Stimulated activated CD4-positive, alpha-beta T cell treated with anti-CD3 and anti-CD28 coated beads, Interleukin-1b, Interleukin-23, amount 100 ng/mL, for 48 hours (primary cell): ENCODE measurements around the gene DGCR2.
"Not testable (repeated sequence)": the region's sequence is repeated elsewhere in the genome, so short reads cannot be mapped to it uniquely, and the experiment has no call there.

Source experiments
- DNase-seq: peaks from one replicate; pipeline ENCODE4 v3.0.0-alpha.2; 2020

Gene DGCR2

GRCh38 chr22:19022755-19023154 lies 99.5 kb downstream of the DGCR2 start:
- DNase-seq, result no peak

- DNase-seq, result no peak
Measured at GRCh38 chr22:19019679-19020032, 102.6 kb downstream of the DGCR2 start.

GRCh38 chr22:19019029-19019678 lies 103.1 kb downstream of the DGCR2 start:
- DNase-seq, result no peak

- no peak for DNase-seq
Measured at GRCh38 chr22:19018256-19018655, 104.0 kb downstream of the DGCR2 start.

GRCh38 chr22:19016081-19016766 lies 106.0 kb downstream of the DGCR2 start:
- DNase-seq, result no peak

- DNase-seq, result no peak
Measured at GRCh38 chr22:19014886-19015285, 107.3 kb downstream of the DGCR2 start.

GRCh38 chr22:19013881-19014598 lies 108.2 kb downstream of the DGCR2 start:
- DNase-seq, result not testable (repeated sequence)

GRCh38 chr22:19013411-19013810 lies 108.8 kb downstream of the DGCR2 start:
- DNase-seq, result not testable (repeated sequence)

GRCh38 chr22:19012308-19012986 lies 109.8 kb downstream of the DGCR2 start:
- DNase-seq, result no peak

- DNase-seq, result not testable (repeated sequence)
Measured at GRCh38 chr22:19011611-19012010, 110.6 kb downstream of the DGCR2 start.

GRCh38 chr22:19011075-19011474 lies 111.1 kb downstream of the DGCR2 start:
- no peak for DNase-seq

GRCh38 chr22:19005905-19006304 lies 116.3 kb downstream of the DGCR2 start:
- no peak for DNase-seq

GRCh38 chr22:19004471-19004870 lies 117.7 kb downstream of the DGCR2 start:
- DNase-seq, result no peak

- no peak for DNase-seq
Measured at GRCh38 chr22:19003508-19003907, 118.7 kb downstream of the DGCR2 start.

- DNase-seq, result no peak
Measured at GRCh38 chr22:19002684-19003038, 119.6 kb downstream of the DGCR2 start.

GRCh38 chr22:19001204-19001603 lies 121.0 kb downstream of the DGCR2 start:
- DNase-seq, result no peak

- not testable (repeated sequence) for DNase-seq
Measured at GRCh38 chr22:19000106-19000505, 122.1 kb downstream of the DGCR2 start.

GRCh38 chr22:18999416-18999815 lies 122.8 kb downstream of the DGCR2 start:
- no peak for DNase-seq

- DNase-seq, result peak; percentile 34
Measured at GRCh38 chr22:18999008-18999407, 123.2 kb downstream of the DGCR2 start.

- DNase-seq, result no peak
Measured at GRCh38 chr22:18997925-18998315, 124.3 kb downstream of the DGCR2 start.

GRCh38 chr22:18997306-18997924 lies 124.8 kb downstream of the DGCR2 start:
- no peak for DNase-seq

- DNase-seq, result no peak
Measured at GRCh38 chr22:18996376-18996900, 125.8 kb downstream of the DGCR2 start.

GRCh38 chr22:18995327-18995711 lies 126.9 kb downstream of the DGCR2 start:
- DNase-seq, result no peak
